Measurements from ENCODE around the gene TMEM187.

Gene TMEM187

DNA sequence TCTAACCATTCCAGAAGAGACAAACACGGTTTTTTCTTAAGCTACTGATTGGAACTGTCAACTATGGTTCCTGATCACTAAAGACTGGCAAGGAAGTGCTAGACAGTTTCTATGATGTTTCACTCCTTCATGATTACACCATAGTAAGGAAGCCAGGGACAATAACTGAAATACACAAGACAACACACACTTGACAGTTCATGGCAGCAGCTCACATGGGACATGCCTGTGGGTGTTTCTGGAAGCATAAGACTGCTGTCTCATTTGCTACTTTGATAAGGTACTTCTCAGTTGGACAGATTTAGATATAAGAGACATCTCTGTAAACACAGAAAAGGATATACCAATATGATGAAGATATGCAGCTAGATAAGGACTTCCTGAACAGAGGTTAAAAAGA, 55.4 kb downstream of the TMEM187 start:
- DNase-seq (ENCODE audit: low read depth) = no peak
- no peak overlapping the region for H3K4me3 ChIP-seq (ENCODE audit: low read length)
- TF ChIP-seq, protein P1, sequence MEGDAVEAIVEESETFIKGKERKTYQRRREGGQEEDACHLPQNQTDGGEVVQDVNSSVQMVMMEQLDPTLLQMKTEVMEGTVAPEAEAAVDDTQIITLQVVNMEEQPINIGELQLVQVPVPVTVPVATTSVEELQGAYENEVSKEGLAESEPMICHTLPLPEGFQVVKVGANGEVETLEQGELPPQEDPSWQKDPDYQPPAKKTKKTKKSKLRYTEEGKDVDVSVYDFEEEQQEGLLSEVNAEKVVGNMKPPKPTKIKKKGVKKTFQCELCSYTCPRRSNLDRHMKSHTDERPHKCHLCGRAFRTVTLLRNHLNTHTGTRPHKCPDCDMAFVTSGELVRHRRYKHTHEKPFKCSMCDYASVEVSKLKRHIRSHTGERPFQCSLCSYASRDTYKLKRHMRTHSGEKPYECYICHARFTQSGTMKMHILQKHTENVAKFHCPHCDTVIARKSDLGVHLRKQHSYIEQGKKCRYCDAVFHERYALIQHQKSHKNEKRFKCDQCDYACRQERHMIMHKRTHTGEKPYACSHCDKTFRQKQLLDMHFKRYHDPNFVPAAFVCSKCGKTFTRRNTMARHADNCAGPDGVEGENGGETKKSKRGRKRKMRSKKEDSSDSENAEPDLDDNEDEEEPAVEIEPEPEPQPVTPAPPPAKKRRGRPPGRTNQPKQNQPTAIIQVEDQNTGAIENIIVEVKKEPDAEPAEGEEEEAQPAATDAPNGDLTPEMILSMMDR (IDR thresholded peaks at IDR 0.05; ENCODE audit: insufficient read depth, low read depth, low read length, missing control alignments) = no peak

DNA sequence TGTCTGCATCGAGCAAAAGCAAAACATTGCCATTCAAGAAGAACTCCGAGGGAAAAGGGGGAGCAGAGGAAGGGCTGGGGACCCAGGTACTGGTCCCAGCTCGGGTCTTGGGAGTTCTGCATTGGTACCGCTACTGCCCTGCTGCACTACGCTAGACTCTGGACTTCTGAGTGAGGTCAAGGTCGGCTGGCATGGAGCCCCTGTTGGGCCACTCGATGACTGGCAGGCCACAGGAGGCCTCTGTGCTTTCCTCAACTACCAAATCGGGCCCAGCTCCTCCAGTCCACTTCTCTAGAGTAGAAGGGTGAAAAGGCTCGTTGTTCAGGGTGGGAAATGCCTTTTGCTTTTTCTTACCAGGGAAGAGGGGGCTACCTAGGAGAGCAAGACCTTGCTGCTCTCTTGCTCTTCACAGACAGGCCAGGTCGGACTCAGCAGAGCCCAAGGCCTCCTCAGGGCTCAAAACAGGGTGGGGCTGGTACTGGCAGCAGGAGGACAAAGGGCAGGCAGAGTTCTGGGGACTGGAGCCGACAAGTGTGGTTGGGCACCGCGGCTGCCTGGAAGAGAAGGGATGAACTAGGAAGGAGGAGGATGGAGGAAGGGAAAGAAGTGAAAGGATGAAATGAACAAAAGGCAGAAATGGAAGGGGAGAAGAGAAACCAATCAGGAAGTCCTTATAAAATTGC, 56.1 kb downstream of the TMEM187 start:
- TF ChIP-seq, protein P1 (IDR thresholded peaks at IDR 0.05; ENCODE audit: insufficient read depth, low read depth, low read length, missing control alignments) = no peak
- no peak overlapping the region for H3K4me3 ChIP-seq (ENCODE audit: low read length)
- no peak for DNase-seq (ENCODE audit: low read depth)

DNA sequence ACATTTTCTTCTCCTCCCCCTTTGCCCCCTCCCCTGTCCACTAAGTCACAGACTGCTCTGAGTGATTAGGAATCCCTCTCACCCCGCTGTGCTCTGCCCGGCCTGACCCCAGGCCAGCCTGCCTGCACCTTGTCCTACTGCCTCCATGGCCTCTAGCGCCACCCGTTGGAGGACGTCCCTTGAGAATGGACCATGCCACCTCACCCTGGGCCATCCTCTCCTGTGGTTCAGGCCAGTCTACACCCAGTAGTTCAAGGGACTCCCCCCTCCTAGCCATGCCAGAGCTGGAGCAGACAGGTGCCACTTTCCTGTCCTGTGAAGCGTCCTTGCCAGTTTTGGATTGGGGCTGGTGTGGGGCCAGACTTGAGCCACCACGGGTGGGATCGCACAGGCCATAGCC, 56.9 kb downstream of the TMEM187 start:
- TF ChIP-seq, protein P1 (IDR thresholded peaks at IDR 0.05; ENCODE audit: insufficient read depth, low read depth, low read length, missing control alignments) = no peak
- no peak overlapping the region for H3K4me3 ChIP-seq (ENCODE audit: low read length)
- no peak for DNase-seq (ENCODE audit: low read depth)

DNA sequence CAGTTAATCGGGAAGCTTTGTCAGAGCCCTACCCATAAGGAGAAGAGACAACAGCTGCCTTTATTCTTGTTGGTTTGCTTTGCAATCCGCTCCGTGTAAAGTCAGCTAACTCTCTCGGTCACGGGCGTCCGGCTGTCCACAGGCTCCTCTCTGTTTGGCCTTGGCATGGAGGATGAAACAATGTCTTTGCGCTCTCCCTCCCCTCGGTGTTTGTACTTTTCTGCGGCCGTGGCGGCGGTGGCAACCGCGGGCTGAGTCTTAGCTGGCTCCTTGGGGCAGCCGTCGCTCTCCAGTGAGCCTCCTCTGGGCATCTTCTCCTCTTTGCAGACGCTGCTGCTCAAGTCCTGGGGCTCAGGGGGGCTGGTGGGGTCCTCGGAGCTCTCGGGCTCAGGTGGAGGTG, 57.7 kb downstream of the TMEM187 start:
- no peak for DNase-seq (ENCODE audit: low read depth)
- no peak overlapping the region for H3K4me3 ChIP-seq (ENCODE audit: low read length)

DNA sequence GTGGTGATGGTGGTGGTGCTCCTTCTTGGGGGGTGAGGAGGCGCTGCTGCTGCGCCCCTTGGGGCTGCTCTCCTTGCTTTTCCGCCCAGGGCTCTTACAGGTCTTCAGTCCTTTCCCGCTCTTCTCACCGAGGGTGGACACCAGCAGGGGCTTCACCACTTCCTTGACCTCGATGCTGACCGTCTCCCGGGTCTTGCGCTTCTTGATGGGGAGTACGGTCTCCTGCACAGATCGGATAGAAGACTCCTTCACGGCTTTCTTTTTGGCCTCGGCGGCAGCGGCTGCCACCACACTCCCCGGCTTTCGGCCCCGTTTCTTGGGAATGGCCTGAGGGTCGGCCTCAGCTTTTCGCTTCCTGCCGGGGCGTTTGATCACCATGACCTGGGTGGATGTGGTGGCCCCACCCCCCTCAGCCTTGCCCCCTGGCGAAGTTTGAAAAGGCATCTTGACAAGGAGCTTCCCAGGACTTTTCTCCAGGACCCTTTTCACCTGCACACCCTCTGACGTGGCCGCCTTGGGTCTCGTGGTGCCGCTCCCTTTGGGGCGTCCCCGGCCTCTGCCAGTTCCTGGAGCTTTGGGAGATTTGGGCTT, 58.3 kb downstream of the TMEM187 start:
- no peak for DNase-seq (ENCODE audit: low read depth)
- TF ChIP-seq, protein P1 (IDR thresholded peaks at IDR 0.05; ENCODE audit: insufficient read depth, low read depth, low read length, missing control alignments) = no peak
- H3K4me3 ChIP-seq (ENCODE audit: low read length) = no peak overlapping the region

More for the DNA sequence above, 57.7 kb downstream of the TMEM187 start:
- TF ChIP-seq, protein P1 (IDR thresholded peaks at IDR 0.05; ENCODE audit: insufficient read depth, low read depth, low read length, missing control alignments) = no peak

DNA sequence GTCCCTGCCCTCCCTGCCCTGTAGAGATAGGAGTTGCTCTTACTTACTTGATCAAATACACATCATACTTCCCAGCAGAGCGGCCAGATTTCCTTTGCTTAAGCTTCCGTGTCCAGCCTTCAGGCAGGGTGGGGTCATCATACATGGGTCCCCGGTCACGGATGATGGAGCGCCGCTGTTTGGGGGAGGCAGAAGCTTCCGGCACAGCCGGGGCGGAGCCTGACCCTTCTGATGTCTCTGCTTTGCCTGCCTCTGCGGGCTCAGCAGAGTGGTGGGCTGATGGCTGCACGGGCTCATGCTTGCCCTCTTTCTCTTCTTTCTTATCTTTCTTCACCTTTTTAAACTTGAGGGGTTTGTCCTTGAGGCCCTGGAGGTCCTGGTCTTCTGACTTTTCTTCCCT, 59.6 kb downstream of the TMEM187 start:
- TF ChIP-seq, protein P1 (IDR thresholded peaks at IDR 0.05; ENCODE audit: insufficient read depth, low read depth, low read length, missing control alignments) = no peak
- DNase-seq (ENCODE audit: low read depth) = no peak
- no peak overlapping the region for H3K4me3 ChIP-seq (ENCODE audit: low read length)

DNA sequence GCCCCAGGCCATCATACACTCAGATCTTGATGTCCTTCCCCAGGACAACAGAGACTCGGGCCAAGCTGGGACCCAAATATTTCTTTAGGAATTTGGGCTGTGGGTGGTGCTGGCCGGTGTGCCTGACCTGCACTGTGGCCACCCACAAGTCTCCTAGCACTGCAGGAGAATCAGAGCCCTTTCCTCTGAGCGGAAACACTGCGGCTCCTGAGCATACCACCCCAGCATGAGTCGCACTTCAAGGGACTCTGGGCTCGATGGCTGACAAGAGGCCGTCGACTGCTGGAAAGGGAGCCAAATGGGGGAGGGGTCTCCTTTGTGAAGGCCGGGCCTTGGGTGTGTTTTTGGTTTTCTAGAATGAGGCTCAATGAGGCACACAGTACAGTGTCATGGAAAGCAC, 60.1 kb downstream of the TMEM187 start:
- no peak overlapping the region for H3K4me3 ChIP-seq (ENCODE audit: low read length)
- TF ChIP-seq, protein P1 (IDR thresholded peaks at IDR 0.05; ENCODE audit: insufficient read depth, low read depth, low read length, missing control alignments) = no peak
- no peak for DNase-seq (ENCODE audit: low read depth)

Measured in epithelial cell of esophagus (primary cell).